MCF 10A (cell line): ENCODE data around the gene ALDH1B1. TPM values are rescaled to one million over a fixed set of nuclear protein-coding genes. Genes with fewer than 3 reads are reported as not detected.

Source experiments
- BruUV-seq: library from RNA; stranded (reverse); fragments of 400-500 nt; replicated peaks from 2 replicates; lab custom pipeline; 2021; lab: Mats Ljungman, UMichigan
- CTCF ChIA-PET: fragments of 300-600 bp; sonication (Branson Sonifier 250); formaldehyde crosslinking; extraction: SDS; loops from one replicate; lab custom pipeline; 2021; ENCODE audit warnings: antibody characterized with exemption, inconsistent platforms; lab: Yijun Ruan, JAX
- POLR2A ChIA-PET: fragments of 300-600, 350-650 bp; sonication (Branson Sonifier 250); formaldehyde crosslinking; extraction: SDS; loops from one replicate; lab custom pipeline; 2020; ENCODE audit warnings: antibody characterized with exemption, inconsistent platforms; lab: Yijun Ruan, JAX
- DNase-seq: peaks from one replicate; pipeline ENCODE4 v3.0.0-alpha.2; 2018; ENCODE audit not compliant: unreplicated experiment
- H3K27ac Mint-ChIP-seq: one replicate; pipeline ENCODE4 v1.8.0; 2022; ENCODE audit warnings: mild to moderate bottlenecking, low read depth, mixed read lengths; ENCODE audit not compliant: unreplicated experiment
- H3K27me3 Mint-ChIP-seq: one replicate; pipeline ENCODE4 v1.8.0; 2022; ENCODE audit warnings: mixed read lengths; ENCODE audit not compliant: insufficient read depth, unreplicated experiment
- H3K36me3 Mint-ChIP-seq: one replicate; pipeline ENCODE4 v1.8.0; 2022; ENCODE audit warnings: mild to moderate bottlenecking, moderate library complexity, mixed read lengths; ENCODE audit not compliant: insufficient read depth, unreplicated experiment
- H3K4me1 Mint-ChIP-seq: one replicate; pipeline ENCODE4 v1.8.0; 2022; ENCODE audit warnings: mixed read lengths; ENCODE audit not compliant: insufficient read depth, unreplicated experiment
- H3K4me3 Mint-ChIP-seq: one replicate; pipeline ENCODE4 v1.8.0; 2022; ENCODE audit warnings: mild to moderate bottlenecking, moderate library complexity, mixed read lengths; ENCODE audit not compliant: unreplicated experiment
- H3K9me3 Mint-ChIP-seq: one replicate; pipeline ENCODE4 v1.8.0; 2022; ENCODE audit warnings: mixed read lengths; ENCODE audit not compliant: unreplicated experiment
- intact Hi-C: fragments of 100-400 bp; cut with micrococcal nuclease; formaldehyde crosslinking; loops from 2 replicates; pipeline ENCODE4 v1.14.1; 2022
- total RNA-seq: library from RNA; stranded (reverse); gene quantifications from 2 replicates; pipeline ENCODE4 v1.2.3, GENCODE V29; 2022
- TF ChIP-seq, protein P1 (sequence below): fragments of 200-600 bp; IDR thresholded peaks from one replicate; pipeline ENCODE4 v1.8.0; 2022; ENCODE audit warnings: antibody characterized with exemption, mild to moderate bottlenecking; ENCODE audit not compliant: unreplicated experiment

Gene ALDH1B1
- total RNA-seq, 1 experiment from 2014 or later, result 26.2 TPM

DNA sequence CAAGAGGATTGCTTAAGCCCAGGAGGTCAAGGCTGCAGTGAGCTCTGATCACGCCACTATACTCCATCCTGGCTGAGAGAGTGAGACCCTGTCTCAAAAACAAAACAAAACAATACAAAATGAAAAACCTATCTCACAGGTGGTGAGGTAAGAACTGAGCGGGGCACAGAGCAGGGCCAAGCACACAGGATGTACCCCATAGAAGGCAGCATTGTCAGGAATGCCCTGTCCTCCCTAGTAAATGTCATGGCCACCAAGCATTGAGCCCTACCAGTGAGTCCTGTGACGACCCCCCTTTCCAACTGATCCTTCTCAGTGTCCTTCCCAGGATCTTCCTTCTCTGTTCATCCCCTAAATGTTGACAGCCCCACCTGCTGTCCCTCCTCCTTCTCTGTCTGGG, 44.6 kb upstream of the ALDH1B1 start:
- H3K36me3 Mint-ChIP-seq, result no peaks in the 10 kb centered on the region
- no peak overlapping the region for H3K27ac Mint-ChIP-seq
- ChIA-PET POLR2A (no interaction called here), CTCF (interaction anchor here (0.6 to 1.5 kb wide), 3 partner anchors 15 to 296 kb away, joined by 3 to 4 read pairs (median 4); no protein-coding TSS in a partner anchor)
- no peaks in the 10 kb centered on the region for H3K9me3 Mint-ChIP-seq
- TF ChIP-seq, protein P1, sequence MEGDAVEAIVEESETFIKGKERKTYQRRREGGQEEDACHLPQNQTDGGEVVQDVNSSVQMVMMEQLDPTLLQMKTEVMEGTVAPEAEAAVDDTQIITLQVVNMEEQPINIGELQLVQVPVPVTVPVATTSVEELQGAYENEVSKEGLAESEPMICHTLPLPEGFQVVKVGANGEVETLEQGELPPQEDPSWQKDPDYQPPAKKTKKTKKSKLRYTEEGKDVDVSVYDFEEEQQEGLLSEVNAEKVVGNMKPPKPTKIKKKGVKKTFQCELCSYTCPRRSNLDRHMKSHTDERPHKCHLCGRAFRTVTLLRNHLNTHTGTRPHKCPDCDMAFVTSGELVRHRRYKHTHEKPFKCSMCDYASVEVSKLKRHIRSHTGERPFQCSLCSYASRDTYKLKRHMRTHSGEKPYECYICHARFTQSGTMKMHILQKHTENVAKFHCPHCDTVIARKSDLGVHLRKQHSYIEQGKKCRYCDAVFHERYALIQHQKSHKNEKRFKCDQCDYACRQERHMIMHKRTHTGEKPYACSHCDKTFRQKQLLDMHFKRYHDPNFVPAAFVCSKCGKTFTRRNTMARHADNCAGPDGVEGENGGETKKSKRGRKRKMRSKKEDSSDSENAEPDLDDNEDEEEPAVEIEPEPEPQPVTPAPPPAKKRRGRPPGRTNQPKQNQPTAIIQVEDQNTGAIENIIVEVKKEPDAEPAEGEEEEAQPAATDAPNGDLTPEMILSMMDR, result no peak
- BruUV-seq, result no TSS peak
- no peak for DNase-seq
- H3K4me1 Mint-ChIP-seq, result no peaks in the 10 kb centered on the region
- no peak overlapping the region for H3K4me3 Mint-ChIP-seq
- H3K27me3 Mint-ChIP-seq, result peaks cover 59% of the 10 kb centered on the region
- intact Hi-C loops, result no loop called here

GRCh38 chr9:38350529-38350928, 42.0 kb upstream of the ALDH1B1 start:
- no peak overlapping the region for H3K4me3 Mint-ChIP-seq
- ChIA-PET CTCF (no interaction called here), POLR2A (no interaction called here)
- no peak overlapping the region for H3K27ac Mint-ChIP-seq
- no TSS peak for BruUV-seq
- H3K36me3 Mint-ChIP-seq, result no peaks in the 10 kb centered on the region
- H3K27me3 Mint-ChIP-seq, result peaks cover 52% of the 10 kb centered on the region
- H3K9me3 Mint-ChIP-seq, result no peaks in the 10 kb centered on the region
- no peaks in the 10 kb centered on the region for H3K4me1 Mint-ChIP-seq
- DNase-seq, result no peak
- intact Hi-C loops, result no loop called here
- TF ChIP-seq, protein P1, result no peak

- H3K4me3 Mint-ChIP-seq, result no peak overlapping the region
- BruUV-seq, result no TSS peak
- H3K9me3 Mint-ChIP-seq, result no peaks in the 10 kb centered on the region
- ChIA-PET CTCF (interaction anchor here (1.3 kb wide), 1 partner anchor 440 kb away, joined by 3 read pairs; no protein-coding TSS in a partner anchor), POLR2A (no interaction called here)
- H3K4me1 Mint-ChIP-seq, result no peaks in the 10 kb centered on the region
- DNase-seq, result no peak
- no peak overlapping the region for H3K27ac Mint-ChIP-seq
- TF ChIP-seq, protein P1, result no peak
- H3K36me3 Mint-ChIP-seq, result no peaks in the 10 kb centered on the region
- H3K27me3 Mint-ChIP-seq, result peaks cover 33% of the 10 kb centered on the region
- intact Hi-C loops, result no loop called here
These were observed 39.8 kb upstream of the ALDH1B1 start for GRCh38 chr9:38352530-38353328.

GRCh38 chr9:38355115-38355514, 37.4 kb upstream of the ALDH1B1 start:
- H3K9me3 Mint-ChIP-seq, result no peaks in the 10 kb centered on the region
- ChIA-PET POLR2A (no interaction called here), CTCF (no interaction called here)
- H3K27ac Mint-ChIP-seq, result no peak overlapping the region
- no peak overlapping the region for H3K4me3 Mint-ChIP-seq
- H3K27me3 Mint-ChIP-seq, result peaks cover 9% of the 10 kb centered on the region
- no peaks in the 10 kb centered on the region for H3K4me1 Mint-ChIP-seq
- intact Hi-C loops, result no loop called here
- TF ChIP-seq, protein P1, result no peak
- DNase-seq, result no peak
- no TSS peak for BruUV-seq
- no peaks in the 10 kb centered on the region for H3K36me3 Mint-ChIP-seq
